H4 (cell line): Measurements from ENCODE around the gene PARG. TPM values are rescaled to one million over a fixed set of nuclear protein-coding genes. Genes with fewer than 3 reads are reported as not detected.
"Not testable (repeated sequence)": the region's sequence is repeated elsewhere in the genome, so short reads cannot be mapped to it uniquely, and the experiment has no call there.

ENCODE experiments used
- DNase-seq: peaks from one replicate; pipeline ENCODE4 v3.0.0-alpha.2; 2015; ENCODE audit warnings: low spot score
- total RNA-seq: library from RNA; depleted of rRNA; stranded (reverse); fragments of >200 nt; shearing (Covaris generic); gene quantifications from 2 replicates; pipeline ENCODE4 v1.2.3, GENCODE V29; 2014; rRNA removed

Gene PARG
- total RNA-seq = 22.2 and 24.1 TPM in 2 replicates

- peak; percentile 62 for DNase-seq
Measured at GRCh38 chr10:49941447-49942338, at the start of gene PARG, which contains the start of gene TIMM23B. TSS of gene PARG (minus strand) at chr10:49942027. CDS start at chr10:49941725, 302 bp downstream. TSS of gene TIMM23B (plus strand) at chr10:49942053. CDS start at chr10:49942195, 142 bp downstream.

GRCh38 chr10:49988376-49988775 is 46.5 kb upstream of the PARG start, which contains the start of gene AGAP6:
TSS of gene AGAP6 (plus strand) at chr10:49988406. CDS start at chr10:49988716, 310 bp downstream.
- not testable (repeated sequence) for DNase-seq

- DNase-seq = not testable (repeated sequence)
Measured at GRCh38 chr10:49987207-49987606, 45.4 kb upstream of the PARG start.

- DNase-seq = not testable (repeated sequence)
Measured at GRCh38 chr10:49977756-49978155, 35.9 kb upstream of the PARG start.

- DNase-seq = not testable (repeated sequence)
Measured at GRCh38 chr10:49972094-49972493, 30.3 kb upstream of the PARG start.

GRCh38 chr10:49971466-49971865 is 29.6 kb upstream of the PARG start:
- DNase-seq = not testable (repeated sequence)

- not testable (repeated sequence) for DNase-seq
Measured at GRCh38 chr10:49970331-49970857, 28.6 kb upstream of the PARG start.

GRCh38 chr10:49953122-49953521 is 11.3 kb upstream of the PARG start:
- not testable (repeated sequence) for DNase-seq

GRCh38 chr10:49952006-49952405 is 10.2 kb upstream of the PARG start:
- not testable (repeated sequence) for DNase-seq

GRCh38 chr10:49948737-49949136 is 6.9 kb upstream of the PARG start:
- not testable (repeated sequence) for DNase-seq

- DNase-seq = not testable (repeated sequence)
Measured at GRCh38 chr10:49948142-49948541, 6.3 kb upstream of the PARG start.

- not testable (repeated sequence) for DNase-seq
Measured at GRCh38 chr10:49943607-49944006, 1.8 kb upstream of the PARG start.

- not testable (repeated sequence) for DNase-seq
Measured at GRCh38 chr10:49942339-49942705, 495 bp upstream of the PARG start.

- not testable (repeated sequence) for DNase-seq
Measured at GRCh38 chr10:49931959-49932728, 9.7 kb downstream of the PARG start.

GRCh38 chr10:49931276-49931675 is 10.6 kb downstream of the PARG start:
- DNase-seq = not testable (repeated sequence)

- not testable (repeated sequence) for DNase-seq
Measured at GRCh38 chr10:49923572-49923971, 18.3 kb downstream of the PARG start.

- not testable (repeated sequence) for DNase-seq
Measured at GRCh38 chr10:49922041-49922440, 19.8 kb downstream of the PARG start.

- DNase-seq = not testable (repeated sequence)
Measured at GRCh38 chr10:49917927-49918326, 23.9 kb downstream of the PARG start.

GRCh38 chr10:49916451-49916850 is 25.4 kb downstream of the PARG start:
- not testable (repeated sequence) for DNase-seq

- not testable (repeated sequence) for DNase-seq
Measured at GRCh38 chr10:49910295-49910694, 31.5 kb downstream of the PARG start.

- DNase-seq = not testable (repeated sequence)
Measured at GRCh38 chr10:49908290-49909080, 33.3 kb downstream of the PARG start.
